HG02588 (cell line): ENCODE data around the gene WNT3.
"Not testable (repeated sequence)": the region's sequence is repeated elsewhere in the genome, so short reads cannot be mapped to it uniquely, and the experiment has no call there.

Experiments
- ATAC-seq: cut with Tn5 transposase; IDR thresholded peaks from one replicate; pipeline ENCODE4 v1.9.1; 2021; ENCODE audit warnings: mild to moderate bottlenecking, moderate library complexity; ENCODE audit not compliant: unreplicated experiment

The WNT3 gene

DNA sequence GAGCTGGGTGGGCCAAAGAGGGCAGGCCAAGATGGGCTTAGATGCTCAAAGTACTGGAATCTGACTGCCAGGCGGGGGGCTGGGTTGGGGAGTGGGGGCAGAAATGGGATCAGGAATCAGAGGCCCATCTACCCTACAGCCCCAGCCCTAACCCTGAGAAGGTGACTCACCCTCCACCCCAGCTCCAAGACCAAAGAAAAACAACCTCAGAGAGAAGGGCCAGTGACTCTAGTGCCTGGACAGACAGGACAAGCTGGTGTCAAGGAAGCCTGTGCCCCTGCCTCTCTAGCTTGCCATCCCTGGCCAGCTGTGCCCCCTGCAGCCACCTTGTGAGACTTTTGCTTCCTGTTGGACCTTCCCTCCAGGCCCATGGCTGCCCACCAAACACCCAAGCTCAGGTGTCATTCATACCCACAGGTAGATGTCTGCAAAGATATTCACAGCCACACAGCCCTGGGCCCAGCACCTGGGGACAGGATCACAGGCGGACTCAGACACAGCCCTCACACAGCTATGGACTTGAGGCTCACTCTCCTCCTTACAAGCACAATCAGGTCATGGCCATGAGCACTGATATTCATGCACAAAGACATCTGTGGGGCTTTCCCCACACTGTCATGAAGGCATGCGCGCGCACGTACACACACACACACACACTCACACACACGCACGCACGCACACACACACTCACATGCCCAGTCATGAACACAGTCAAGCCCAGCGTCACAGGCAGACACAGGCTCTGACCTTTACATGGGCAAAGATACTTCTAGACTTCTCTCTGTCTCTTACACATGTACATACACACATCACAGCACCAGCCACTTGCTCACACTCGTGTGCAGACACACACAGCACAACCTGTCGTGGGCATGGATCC, 2.8 kb downstream of the WNT3 start:
- ATAC-seq = no peak

DNA sequence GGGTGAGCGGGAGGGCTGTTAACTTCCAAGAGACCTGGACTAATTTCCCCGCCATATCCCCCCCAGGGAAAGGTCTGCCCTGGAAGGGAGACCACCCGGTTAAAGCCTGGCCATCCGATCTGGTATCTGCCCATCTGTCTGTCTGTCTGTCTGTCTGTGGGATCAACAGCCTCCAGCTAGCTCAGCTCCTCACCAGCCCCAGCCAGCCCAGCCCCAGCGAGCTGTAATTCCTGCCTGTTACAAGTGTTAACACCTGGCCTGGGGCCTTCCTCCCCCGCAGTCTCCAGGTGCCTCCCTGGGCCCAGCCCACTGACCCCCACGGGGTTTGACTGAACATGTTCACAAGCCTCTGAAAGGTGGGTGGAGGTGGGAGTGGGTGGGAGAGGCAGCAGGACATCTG, 4.0 kb downstream of the WNT3 start:
- no peak for ATAC-seq

DNA sequence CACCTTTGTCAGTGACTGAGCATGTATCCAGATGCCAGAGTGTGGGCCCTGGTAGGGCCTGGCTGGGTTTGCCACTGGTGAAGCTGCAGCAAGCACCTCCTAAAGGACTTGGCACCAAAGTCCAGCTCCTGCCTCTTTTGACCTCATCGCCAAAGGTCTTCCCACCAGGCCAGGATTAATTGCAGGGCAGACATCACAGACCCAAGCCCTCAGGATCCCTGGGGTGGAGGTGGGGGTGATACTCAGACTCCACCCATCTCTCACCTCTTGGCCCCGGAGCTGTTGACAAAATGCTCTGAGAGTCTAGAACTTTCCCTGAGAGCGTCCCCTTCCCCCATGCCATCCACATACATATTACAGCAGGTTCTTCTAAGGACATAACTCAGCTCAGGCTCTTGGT, 4.6 kb downstream of the WNT3 start:
- no peak for ATAC-seq

DNA sequence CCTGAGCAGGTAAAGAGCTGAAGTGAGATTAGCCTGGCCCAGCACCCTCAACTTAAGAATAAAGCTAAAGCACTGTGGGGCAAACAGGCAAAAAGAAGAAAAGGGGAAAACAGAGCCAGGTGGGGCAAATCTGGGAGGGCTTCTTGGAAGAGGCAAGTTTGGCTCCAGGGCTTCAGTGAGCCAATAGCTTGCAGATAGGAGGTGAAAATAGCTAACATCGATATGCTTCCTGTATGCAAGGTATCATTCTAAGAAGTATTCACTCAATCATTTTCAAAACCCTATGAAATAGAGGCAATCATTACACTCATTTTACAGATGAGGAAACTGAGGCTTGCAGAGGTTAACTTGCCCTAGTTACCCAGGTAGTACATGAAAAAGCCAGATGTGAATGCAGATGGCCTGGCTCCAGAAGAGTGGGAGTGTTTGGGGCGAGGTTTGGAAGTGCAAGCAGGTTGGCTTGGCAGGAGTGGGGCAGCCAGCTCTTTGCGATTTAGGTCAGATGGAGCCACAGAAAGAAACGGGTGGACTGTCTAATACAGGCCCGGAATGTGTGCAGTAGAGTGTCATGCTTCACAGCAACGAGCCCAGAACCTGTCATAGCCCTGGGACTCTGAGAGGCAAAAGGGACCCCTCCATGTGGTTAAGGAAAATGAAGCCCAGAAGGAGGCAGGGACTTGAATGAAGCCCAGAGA, 5.7 kb downstream of the WNT3 start:
- no peak for ATAC-seq

- ATAC-seq = no peak
These were observed 6.4 kb downstream of the WNT3 start for GRCh38 chr17:46811978-46812583.

DNA sequence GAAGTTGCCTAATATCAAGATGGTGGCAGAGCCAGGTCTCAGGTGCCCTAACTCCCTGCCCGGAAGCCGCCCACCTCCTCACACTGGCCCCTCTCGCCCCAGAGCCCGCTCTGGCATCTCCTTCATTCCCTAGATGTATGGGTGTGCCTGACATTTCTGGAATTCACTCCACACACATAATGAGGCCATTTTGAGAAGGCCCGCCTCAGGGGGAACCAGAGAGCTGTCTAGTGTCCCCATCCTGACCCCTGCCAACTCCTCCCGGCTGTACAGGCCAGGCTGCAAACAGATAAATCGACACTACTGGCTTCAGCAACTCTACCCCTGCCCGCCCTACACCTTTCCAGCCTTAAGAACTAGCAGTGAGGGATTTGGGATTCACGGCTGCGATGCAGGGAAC, 7.7 kb downstream of the WNT3 start:
- no peak for ATAC-seq

DNA sequence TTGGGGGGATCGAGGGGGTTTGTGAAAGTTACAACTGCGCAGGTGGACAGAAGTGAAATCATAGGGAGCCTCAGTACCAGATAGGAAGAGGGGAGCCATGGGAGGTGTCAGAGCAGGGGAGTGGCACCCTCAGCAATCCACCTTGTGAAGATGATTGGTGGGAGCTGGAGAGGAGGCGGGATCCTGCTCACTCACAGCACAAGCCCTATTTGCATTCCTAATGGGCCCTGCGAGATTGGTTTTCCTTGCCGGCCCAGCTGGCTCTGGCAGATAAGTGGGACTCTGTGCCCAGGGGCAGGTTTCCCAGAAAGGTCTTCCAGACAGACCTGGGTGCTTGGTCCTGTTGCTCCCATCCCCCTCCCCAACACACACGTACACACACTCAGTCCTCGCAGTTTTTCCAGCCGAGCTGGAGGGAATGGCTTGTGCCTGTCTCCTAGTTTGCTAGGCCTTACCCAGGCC, 9.4 kb downstream of the WNT3 start:
- no peak for ATAC-seq

DNA sequence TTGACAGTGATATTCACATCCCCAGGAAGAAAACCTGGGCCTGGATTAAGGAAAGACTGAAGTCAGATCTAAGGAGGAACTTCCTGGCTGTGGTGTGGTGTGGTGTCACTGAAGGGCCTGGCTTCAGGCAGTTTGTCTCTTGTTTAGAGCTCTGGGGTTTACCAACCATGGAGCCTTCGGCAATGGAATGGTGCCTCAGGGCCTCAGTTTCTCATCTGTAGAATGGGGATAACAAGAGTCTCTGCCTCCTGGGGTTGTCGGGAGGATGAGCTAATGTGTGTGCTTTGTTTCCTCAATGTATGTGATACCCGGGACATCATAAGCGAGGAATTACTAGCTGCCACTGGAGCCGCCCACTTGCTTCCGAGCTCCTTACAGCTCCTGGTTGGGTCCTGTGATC, 12.7 kb downstream of the WNT3 start:
- ATAC-seq = no peak

- ATAC-seq = no peak
These were observed 14.9 kb downstream of the WNT3 start for GRCh38 chr17:46803544-46803943.

DNA sequence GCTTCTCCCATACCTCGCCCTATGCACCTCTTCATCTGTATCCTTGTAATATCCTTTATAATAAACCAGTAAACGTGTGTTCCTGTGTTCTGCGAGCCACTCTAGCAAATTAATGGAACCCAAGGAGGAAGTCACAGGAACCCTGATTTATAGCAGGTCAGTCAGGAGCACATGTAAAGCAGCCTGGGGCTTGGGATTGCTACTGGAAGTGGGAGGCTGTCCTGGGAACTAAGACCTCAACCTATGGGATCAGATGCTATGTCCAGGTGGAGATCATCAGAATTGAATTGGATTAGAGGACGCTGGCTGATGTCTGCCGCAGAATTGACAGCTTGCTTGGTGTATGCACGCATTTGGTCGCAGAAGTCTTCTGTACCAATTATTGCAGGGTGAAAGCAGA, 15.7 kb downstream of the WNT3 start:
- no peak for ATAC-seq

DNA sequence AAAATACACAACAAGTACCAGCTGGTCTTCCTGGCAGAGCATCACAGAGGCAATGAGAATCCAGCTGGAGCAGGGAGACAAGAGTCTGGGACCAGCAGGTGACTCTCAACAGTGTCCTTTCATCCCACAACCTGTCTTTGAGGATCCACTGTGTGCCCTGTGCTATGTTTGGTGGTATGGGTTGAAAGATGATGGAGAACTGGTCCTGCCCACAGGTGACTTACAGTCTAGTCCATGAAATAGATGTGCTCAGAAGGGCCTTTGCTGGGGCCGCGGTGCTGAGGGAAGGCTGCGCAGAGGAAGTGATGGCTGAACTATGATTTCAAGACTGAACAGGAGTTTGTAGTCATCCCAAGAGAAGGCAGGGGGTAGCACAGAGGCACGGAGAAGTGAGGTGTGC, 17.9 kb downstream of the WNT3 start:
- no peak for ATAC-seq

GRCh38 chr17:46796956-46797530, 21.4 kb downstream of the WNT3 start:
- no peak for ATAC-seq

GRCh38 chr17:46796524-46796923, 22.0 kb downstream of the WNT3 start:
- ATAC-seq = no peak

DNA sequence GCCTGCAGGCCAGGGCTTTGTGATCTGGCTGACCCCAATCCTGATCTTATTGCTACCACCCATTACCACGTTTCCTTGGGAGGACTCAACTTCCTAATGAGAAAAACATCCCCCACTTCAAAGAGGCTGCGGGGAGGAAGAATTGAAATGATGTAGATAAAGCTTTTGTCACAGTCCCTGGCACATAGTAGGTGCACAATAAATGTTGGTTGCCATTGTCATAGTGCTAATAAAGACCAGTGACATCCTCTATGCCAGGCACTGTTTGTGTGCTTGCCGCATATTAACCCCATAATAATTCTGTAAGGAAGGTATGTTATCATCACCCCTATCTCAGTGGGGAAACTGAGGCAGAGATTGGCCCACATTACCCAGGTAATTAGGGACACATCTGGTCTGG, 22.4 kb downstream of the WNT3 start:
- no peak for ATAC-seq

DNA sequence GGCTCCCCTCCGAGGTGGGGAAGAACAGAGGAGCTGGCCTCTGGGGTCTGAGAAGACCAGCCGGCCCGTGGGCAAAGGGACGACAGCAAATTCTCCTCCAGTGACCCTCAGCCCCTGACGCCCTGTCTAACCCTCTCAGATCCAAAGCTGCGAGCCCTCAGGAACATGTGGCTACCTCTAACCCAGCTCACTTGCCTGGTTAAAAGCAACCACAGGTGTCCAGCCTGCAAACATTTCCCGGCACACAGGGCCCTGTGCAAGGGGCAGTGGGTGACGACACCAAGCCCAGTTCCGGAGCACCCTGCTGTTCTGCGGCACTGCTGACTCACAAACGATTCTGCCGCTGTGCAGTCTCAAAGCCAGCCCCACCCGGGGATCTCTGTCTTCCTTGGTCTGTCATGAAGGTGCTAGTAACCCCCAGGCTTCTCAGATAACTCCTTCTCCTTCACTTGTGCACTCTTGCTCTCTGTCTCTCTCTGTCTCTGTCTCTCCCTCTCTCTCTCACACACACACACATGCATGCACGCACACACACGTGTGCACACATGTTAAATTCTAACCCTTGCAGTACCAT, 23.0 kb downstream of the WNT3 start:
- no peak for ATAC-seq

DNA sequence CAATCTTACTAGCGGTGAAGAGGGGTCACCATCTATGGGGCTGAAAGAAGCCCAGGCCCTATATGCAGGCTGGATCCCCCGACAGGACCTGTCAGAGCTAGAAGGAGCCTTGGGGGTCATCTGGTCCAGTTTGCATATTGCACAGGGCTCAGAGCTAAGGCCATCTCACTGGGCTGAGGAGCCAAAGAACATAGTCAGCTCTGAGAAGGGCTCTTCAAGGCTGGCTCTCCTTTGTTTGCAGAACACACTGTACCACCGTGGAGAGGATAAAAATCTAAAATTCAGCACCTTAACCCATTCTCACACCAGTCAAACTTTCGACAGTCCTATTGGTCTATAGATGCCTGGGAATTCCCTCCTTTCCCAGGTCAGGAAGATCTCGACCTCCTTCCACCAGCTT, 24.2 kb downstream of the WNT3 start:
- ATAC-seq = no peak

DNA sequence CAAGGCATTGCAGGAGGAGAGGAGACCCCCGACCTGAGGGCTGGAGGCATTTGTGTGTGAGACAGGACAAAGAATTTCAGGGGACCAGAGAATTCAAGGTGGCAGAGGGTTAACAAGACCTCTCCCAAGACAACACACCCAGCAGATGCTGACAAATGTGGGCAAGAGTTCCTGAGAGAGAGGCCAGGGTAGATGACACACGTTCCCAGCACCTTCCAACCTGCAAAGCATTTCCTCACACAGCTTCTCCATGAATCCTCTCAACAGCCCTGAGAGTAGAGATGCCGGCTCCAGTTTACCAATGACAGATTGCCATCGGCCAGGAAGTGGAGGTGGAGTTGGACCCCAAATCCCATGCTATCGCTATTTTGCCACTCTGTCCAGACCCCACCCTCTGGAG, 25.0 kb downstream of the WNT3 start:
- no peak for ATAC-seq

DNA sequence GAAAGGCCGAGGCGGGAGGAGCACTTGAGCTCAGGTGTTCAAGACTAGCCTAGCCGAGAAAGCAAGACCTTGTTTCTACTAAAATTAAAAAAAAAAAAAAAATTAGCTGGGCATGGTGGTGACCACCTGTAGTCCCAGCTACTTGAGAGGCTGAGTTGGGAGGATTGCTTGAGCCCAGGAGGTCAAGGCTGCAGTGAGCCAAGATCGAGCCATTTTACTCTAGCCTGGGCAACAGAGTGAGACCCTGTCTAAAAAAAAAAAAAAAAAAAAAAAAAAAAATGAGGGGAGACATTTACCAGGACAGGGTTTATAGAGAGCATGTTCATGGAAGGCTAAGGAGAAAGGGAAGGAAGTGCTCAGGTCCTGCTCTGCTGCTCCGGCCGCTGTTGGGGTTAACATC, 25.5 kb downstream of the WNT3 start:
- ATAC-seq = not testable (repeated sequence)

- no peak for ATAC-seq
These were observed 26.4 kb downstream of the WNT3 start for GRCh38 chr17:46792071-46792470.

GRCh38 chr17:46791531-46791930, 27.0 kb downstream of the WNT3 start:
- ATAC-seq = no peak

DNA sequence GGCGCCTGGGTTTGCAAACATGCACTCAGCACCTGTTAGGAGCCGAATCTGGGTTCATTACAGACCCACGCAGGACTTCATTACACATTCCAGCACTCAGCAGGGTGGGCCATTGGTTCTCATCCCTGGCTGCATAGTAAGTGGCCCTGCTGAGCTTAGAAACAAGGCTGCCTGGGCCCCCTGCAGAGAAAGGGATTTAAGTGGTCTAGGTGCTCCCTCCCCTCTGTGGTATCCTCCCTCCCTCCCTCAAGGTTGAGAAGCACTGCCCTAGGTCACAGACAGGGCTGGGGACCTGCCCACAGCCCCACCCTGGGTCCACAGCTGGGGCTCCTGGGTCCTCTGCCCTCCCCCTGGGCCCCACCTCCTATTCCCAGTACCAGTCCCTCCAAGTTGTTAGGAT, 28.3 kb downstream of the WNT3 start:
- no peak for ATAC-seq
